ENCODE data around the gene CSRNP3.

- TF ChIP-seq POLR2AphosphoS5 (IDR thresholded peaks at IDR 0.05; ENCODE audit: low read depth, low read length) (no peak), TCF7L2 (IDR thresholded peaks at IDR 0.05; ENCODE audit: low read depth, low read length) (no peak)
- TF ChIP-seq, protein P1, sequence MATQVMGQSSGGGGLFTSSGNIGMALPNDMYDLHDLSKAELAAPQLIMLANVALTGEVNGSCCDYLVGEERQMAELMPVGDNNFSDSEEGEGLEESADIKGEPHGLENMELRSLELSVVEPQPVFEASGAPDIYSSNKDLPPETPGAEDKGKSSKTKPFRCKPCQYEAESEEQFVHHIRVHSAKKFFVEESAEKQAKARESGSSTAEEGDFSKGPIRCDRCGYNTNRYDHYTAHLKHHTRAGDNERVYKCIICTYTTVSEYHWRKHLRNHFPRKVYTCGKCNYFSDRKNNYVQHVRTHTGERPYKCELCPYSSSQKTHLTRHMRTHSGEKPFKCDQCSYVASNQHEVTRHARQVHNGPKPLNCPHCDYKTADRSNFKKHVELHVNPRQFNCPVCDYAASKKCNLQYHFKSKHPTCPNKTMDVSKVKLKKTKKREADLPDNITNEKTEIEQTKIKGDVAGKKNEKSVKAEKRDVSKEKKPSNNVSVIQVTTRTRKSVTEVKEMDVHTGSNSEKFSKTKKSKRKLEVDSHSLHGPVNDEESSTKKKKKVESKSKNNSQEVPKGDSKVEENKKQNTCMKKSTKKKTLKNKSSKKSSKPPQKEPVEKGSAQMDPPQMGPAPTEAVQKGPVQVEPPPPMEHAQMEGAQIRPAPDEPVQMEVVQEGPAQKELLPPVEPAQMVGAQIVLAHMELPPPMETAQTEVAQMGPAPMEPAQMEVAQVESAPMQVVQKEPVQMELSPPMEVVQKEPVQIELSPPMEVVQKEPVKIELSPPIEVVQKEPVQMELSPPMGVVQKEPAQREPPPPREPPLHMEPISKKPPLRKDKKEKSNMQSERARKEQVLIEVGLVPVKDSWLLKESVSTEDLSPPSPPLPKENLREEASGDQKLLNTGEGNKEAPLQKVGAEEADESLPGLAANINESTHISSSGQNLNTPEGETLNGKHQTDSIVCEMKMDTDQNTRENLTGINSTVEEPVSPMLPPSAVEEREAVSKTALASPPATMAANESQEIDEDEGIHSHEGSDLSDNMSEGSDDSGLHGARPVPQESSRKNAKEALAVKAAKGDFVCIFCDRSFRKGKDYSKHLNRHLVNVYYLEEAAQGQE (IDR thresholded peaks at IDR 0.05; ENCODE audit: insufficient read depth in 1 of 2, low read depth in 2 of 2, low read length in 1 of 2), result no peak
- TF ChIP-seq, protein P2, sequence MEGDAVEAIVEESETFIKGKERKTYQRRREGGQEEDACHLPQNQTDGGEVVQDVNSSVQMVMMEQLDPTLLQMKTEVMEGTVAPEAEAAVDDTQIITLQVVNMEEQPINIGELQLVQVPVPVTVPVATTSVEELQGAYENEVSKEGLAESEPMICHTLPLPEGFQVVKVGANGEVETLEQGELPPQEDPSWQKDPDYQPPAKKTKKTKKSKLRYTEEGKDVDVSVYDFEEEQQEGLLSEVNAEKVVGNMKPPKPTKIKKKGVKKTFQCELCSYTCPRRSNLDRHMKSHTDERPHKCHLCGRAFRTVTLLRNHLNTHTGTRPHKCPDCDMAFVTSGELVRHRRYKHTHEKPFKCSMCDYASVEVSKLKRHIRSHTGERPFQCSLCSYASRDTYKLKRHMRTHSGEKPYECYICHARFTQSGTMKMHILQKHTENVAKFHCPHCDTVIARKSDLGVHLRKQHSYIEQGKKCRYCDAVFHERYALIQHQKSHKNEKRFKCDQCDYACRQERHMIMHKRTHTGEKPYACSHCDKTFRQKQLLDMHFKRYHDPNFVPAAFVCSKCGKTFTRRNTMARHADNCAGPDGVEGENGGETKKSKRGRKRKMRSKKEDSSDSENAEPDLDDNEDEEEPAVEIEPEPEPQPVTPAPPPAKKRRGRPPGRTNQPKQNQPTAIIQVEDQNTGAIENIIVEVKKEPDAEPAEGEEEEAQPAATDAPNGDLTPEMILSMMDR (IDR thresholded peaks at IDR 0.05), result no peak
These were observed 148.4 kb downstream of the CSRNP3 start for GRCh38 chr2:165617741-165618481.

Measured in Panc1 (cell line).